GM21619 (cell line): ENCODE measurements around the gene BOLA3.
"Not testable (repeated sequence)": the region's sequence is repeated elsewhere in the genome, so short reads cannot be mapped to it uniquely, and the experiment has no call there.

Experiments
- ATAC-seq: cut with Tn5 transposase; IDR thresholded peaks from one replicate; pipeline ENCODE4 v1.9.1; 2021; ENCODE audit not compliant: unreplicated experiment

Gene BOLA3

GRCh38 chr2:74149570-74150319, 2.0 kb upstream of the BOLA3 start:
- no peak for ATAC-seq

DNA sequence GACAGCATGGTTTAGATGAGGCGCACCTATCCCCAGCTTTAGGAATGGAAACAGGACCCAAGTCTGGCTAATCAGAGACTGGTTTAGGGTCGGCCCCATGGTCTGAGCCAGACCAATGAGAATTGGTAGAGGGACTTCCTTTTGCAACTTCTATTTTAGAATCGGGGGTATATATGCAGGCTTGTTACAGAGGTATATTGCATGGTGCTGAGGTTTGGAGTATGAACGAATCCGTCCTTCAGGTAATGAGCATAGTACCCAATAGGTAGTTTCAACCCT, 1.5 kb upstream of the BOLA3 start:
- no peak for ATAC-seq

GRCh38 chr2:74148457-74149246, 940 bp upstream of the BOLA3 start:
- ATAC-seq: no peak

DNA sequence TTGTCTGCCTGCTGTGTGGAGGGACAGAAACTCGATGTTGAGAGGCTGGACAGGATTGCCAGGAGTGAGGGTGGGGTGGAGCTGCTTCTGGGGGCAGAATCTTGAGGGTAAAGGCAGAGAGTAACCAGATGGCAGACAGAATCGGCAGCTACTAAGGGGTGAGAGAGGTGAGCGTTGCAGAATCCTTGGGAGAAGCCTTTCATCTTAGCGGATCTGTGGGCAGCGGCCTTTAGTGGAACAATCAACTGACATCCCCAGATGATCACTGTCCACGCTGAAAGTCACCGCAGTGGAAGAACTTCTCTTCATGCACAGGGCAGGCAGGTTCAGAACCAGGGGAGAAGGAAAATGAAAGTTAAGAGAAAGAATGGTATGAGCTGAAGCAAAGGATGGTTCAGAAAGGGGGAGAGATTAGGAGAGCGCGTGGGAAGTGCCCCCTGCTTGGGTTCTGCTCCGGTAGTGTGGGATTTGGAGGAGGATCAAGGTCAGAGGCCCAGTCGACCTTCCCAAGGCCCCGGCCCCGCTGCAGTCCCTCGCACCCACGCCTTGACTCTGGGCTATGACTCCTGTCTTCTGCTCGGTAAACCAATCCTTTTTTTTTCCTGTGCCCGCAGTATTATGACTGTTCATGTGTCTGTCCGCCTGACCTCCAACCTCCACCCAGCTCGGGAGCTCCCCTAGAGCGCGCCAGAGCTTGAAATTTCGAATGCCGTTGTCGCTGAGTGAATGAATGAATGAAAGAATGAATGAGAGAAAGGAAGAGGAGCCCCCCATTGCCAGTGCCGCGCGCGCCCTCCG, 584 bp downstream of the BOLA3 start:
- ATAC-seq: peak; percentile 29

- no peak for ATAC-seq
These were observed 5.4 kb downstream of the BOLA3 start for GRCh38 chr2:74142340-74142739.

- no peak for ATAC-seq
These were observed 8.9 kb downstream of the BOLA3 start for GRCh38 chr2:74138600-74139323.

DNA sequence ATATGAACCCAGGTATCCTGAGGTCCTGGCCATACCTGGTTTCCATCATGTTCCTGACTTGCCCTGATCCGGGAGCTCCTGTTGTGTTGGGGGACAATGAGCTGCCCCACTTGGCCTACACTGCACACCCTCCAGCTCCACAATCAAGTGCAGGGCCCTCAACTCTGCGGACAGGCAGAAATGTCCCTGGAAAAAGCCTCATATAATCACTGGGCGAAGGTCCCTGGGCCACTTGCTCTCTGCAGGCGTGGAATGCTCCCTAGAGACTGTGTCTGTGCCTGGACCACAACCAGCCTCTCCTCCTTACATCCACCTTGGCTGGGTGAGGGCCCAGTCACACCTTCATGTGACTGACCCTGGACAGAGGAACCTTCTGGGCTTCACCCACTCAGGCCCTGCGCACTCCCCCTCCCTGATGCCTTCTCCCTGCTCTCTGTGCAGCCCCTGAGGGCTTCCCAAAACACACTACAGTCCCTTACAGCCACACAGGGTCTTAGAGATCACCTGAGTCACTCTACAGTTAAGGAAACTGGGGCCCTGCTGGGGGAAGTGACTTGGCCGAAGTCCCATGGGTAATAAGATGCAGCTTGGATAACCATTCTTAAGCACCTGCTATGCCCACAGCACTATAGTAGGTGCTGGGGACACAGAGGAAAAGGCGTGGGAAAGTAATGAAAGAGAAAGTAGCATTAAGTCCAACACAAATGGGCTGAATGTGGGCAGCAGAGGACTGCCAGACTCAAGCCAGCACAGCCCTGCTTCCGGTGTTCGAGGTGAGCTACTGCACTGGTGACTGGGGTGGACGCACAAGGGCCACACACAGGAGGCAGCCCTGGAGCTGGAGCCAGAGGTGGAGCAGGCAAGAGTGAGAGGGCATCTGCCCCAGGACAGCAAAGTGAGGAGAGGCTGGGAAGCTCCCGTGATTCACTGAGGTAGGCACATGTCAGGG, 9.8 kb downstream of the BOLA3 start:
- no peak for ATAC-seq

DNA sequence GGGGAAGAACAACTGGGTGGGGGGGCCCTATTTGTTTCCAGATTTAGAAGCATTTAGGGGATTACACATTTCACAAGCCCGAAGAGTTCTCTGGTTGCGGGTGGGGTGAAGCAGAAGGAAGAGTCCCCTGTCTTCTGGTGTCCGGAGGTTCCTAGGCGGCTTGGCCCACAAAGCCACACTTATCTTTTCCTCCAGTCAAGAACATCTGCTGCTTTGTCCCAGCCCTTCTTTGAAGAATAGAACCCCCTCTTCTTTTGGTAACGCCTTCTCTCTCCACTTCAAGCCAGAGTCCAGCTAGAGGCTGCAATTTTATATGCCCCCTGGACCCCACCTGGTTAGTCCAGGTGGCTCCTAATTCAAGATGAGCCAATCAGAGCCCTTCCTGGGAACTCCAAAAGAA, 15.8 kb downstream of the BOLA3 start:
- no peak for ATAC-seq

DNA sequence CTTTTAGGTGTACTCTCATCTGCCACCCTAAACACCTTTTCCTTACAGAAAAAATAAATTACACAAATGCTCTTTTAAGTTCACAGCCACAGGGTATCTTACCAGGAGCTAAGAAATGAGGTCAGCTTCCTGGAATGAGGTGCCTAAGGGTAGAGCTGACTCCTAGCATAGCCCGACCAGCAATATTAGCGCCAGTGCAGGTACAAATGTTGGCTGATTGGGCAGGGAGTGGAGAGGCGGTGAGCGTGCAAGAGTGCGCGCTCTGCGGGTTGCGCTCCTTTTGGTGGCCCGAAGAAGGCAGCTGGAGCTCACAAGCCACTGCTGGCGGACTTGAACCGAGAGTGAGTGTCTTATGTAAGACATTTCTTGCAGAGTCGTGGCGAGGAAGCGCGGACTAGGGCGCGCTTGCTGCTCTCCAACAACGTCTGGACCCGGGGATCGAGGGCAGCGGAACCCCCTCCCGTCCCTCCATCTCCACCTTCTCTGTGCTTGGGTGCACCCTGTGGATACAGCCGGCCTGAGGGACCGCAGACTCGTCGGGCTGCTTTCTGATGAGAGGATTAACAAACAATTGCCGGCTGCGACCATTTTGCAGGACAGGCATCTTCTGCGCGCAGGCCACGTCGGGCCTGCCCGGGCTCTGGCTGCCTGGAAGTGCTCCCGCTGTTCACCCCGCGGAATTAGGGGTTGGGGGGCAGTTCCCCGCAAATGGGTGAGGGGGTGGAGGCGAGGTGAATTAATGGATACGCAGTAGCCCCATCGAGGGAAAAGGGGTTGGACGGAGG, 17.3 kb downstream of the BOLA3 start:
- ATAC-seq: no peak

DNA sequence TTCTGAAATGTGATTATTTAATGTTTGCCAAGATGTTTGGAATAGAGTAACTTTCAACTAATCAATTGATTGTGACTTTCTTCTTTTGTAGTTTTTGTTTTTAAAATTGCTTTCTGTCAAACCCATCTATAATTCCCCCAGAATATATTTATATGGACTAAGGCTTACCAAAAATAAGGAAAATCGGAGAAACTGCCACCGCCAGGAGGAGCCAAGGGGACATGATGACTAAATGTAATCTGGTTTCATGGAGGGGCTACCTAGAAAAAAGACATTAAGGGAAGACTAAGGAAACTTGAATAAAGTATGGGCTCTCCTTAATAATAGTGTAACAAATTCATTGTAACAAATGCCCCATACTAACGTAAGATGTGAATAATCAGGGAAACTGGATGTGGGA, 19.5 kb downstream of the BOLA3 start:
- no peak for ATAC-seq

GRCh38 chr2:74123955-74124354, 23.8 kb downstream of the BOLA3 start:
- ATAC-seq: not testable (repeated sequence)

GRCh38 chr2:74121846-74122245, 25.9 kb downstream of the BOLA3 start:
- ATAC-seq: not testable (repeated sequence)

GRCh38 chr2:74119912-74120825, 27.5 kb downstream of the BOLA3 start:
- ATAC-seq: peak; percentile 96

DNA sequence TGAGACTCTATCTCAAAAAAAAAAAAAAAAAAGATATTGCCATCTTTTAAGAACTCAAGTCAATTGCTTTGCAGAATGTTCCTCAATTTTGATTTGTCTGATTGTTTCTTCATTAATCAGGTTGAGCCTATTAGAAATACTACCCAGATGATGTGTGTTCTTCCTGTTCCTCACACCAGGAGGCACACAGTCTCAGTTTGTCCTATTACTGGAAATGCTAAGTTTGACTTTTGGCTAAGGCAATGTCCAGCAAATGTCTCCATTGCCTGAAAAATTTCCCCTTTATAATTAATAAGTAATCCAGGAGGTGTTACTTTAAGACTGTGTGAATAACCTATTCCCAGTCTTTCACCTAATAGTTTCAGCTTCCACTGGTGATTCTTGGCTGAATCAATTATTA, 28.4 kb downstream of the BOLA3 start:
- ATAC-seq: no peak

DNA sequence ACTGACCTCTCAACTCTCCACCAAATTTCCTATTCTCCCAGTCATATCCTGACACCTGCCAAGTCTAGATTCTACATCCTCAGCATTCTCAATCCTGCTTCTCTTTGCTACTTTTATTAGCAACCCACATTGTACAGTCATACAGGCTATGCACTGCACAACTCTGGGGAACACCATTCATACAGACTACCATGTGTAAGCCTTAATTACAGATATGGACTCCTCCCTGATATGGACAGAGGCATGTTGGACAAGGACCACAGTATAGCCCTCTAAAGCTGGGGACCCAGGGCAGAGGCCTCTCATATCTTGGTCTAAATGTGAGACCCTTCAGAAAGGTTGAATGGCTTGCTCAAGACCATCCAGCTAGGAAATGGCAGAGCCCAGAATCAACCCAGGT, 36.3 kb downstream of the BOLA3 start:
- ATAC-seq: no peak

- ATAC-seq: no peak
These were observed 37.2 kb downstream of the BOLA3 start for GRCh38 chr2:74110537-74110936.

GRCh38 chr2:74109551-74109950, 38.2 kb downstream of the BOLA3 start:
- no peak for ATAC-seq

DNA sequence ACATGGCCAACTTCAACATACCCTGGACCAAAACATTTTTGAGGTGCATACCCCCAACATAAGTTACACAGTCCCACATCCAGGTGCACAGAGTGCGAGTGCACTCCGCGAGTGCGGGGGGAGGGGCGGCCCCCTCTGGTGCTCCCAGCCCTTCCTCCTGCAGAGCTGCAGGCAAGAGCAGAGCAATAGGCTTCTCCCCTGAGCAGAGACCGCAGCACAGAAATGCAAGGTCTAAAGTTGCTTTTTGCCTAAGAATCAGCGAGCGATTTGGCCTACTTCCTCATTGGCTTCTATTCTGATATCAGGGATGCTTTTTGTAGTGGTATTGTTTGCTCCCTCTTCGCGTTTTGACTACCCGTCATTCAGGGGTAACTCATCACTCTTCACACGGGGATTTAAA, 40.6 kb downstream of the BOLA3 start:
- no peak for ATAC-seq
